ENCODE data around the gene PRSS1. TPM values are rescaled to one million over a fixed set of nuclear protein-coding genes. Genes with fewer than 3 reads are reported as not detected.

PRSS1 gene
- total and polyA plus RNA-seq, 2 donors (not counting 3 experiments of a cell fraction or from before 2014, with no cell fraction given): not detected

DNA sequence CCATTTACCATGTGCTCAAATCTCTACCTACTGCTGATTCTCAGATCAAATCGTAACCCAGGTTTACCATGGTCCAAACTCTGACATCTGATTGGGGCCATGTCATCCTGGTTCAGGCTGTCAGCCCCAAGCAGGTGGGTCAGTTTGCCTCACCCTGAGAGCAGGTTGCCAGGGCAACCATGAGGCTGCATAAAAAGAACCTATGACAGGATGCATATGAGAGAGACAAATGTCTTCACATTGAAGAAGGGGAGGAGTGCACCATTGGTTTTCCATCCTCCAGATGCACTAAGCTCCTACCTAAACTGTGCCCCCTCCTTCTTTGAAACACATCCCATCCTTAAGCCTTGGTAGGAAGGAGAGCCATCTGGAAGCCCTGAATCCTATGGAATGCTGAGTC lies 10.2 kb downstream of the PRSS1 start:
- Histone ChIP-seq H3K4me1 (ENCODE audit: control insufficient read depth, extremely low read depth, insufficient read depth, low read length) (peaks cover 3% of the 10 kb centered on the region), H3K36me3 (ENCODE audit: control insufficient read depth in 2 of 2, extremely low read depth in 1 of 2, insufficient read depth in 2 of 2, low read length in 2 of 2) (no peaks in the 10 kb centered on the region), H3K9me1 (replicated peaks; ENCODE audit: control insufficient read depth, extremely low read depth, insufficient read depth, low read length) (no peaks in the 10 kb centered on the region), H4K20me1 (replicated peaks; ENCODE audit: control insufficient read depth, extremely low read depth, insufficient read depth, low read length) (no peaks in the 10 kb centered on the region), H3K27ac (ENCODE audit: insufficient read depth, low read depth, low read length) (no peak overlapping the region), H3K4me3 (replicated peaks in 1 of 3; ENCODE audit: insufficient read depth in 1 of 3, low read depth in 1 of 3, low read length in 3 of 3) (no peak overlapping the region), H3K27me3 (ENCODE audit: control insufficient read depth in 2 of 2, insufficient read depth in 2 of 2, low read length in 2 of 2) (peaks cover 3 to 25% of the 10 kb centered on the region in 2 experiments), H3K9me3 (replicated peaks; ENCODE audit: control insufficient read depth, insufficient read depth, low read length) (no peaks in the 10 kb centered on the region), H3K4me2 (ENCODE audit: insufficient read depth, low read length) (no peak overlapping the region), H3K9ac (replicated peaks; ENCODE audit: extremely low read depth, insufficient read depth, low read length) (no peak overlapping the region), H2AFZ (ENCODE audit: low read depth, low read length) (no peak overlapping the region), H3K79me2 (ENCODE audit: control insufficient read depth, insufficient read depth, low read length) (no peaks in the 10 kb centered on the region)
- intact Hi-C loops (cut with micrococcal nuclease): no loop called here
- TF ChIP-seq POLR2AphosphoS5 (IDR thresholded peaks at IDR 0.05; ENCODE audit: insufficient read depth, low read depth, low read length): no peak
- TF ChIP-seq MYC (IDR thresholded peaks at IDR 0.05; ENCODE audit: low read depth, low read length): no peak
- no peak for TF ChIP-seq MAX (IDR thresholded peaks at IDR 0.05; ENCODE audit: insufficient read depth, insufficient read length)
- TF ChIP-seq JUN (IDR thresholded peaks at IDR 0.05; ENCODE audit: borderline replicate concordance, insufficient read depth, insufficient read length, low read depth): no peak
- TF ChIP-seq CTCF (IDR thresholded peaks at IDR 0.05; ENCODE audit: extremely low read depth in 1 of 2, insufficient read depth in 1 of 2, low read depth in 1 of 2, low read length in 2 of 2): no peak
- no peak for TF ChIP-seq FOS (IDR thresholded peaks at IDR 0.05; ENCODE audit: borderline replicate concordance, insufficient read depth, low read length)
- no peak for TF ChIP-seq POLR2A (IDR thresholded peaks at IDR 0.05; ENCODE audit: low read depth, low read length)
- no peak for TF ChIP-seq EZH2 (IDR thresholded peaks at IDR 0.05; ENCODE audit: borderline replicate concordance, low read depth, low read length, severe bottlenecking)
- no peak for TF ChIP-seq GATA2 (IDR thresholded peaks at IDR 0.05; ENCODE audit: insufficient read depth, insufficient read length, low read depth, low read length)
- POLR2A ChIA-PET: no interaction called here
- dilution Hi-C loops (cut with MboI; ENCODE audit: extremely low pct_ligation_motif_present, low sequenced_read_pairs): no loop called here
- no peak for DNase-seq (ENCODE audit: low read depth, low spot score)
- CTCF ChIA-PET: interaction anchor here (1.6 kb wide), 1 partner anchor 24 kb away, joined by 4 read pairs; no protein-coding TSS in a partner anchor
- no TSS peak for BruUV-seq (replicated peaks)
- no peak for FAIRE-seq

Data from endothelial cell of umbilical vein (primary cell).